Measurements from ENCODE around the gene NOP9.

Gene NOP9

GRCh38 chr14:24314377-24315193, 14.9 kb downstream of the NOP9 start:
- no peak for TF ChIP-seq CTCF (IDR thresholded peaks at IDR 0.05; ENCODE audit: control insufficient read depth, extremely low read depth, insufficient read depth)
- DNase-seq (ENCODE audit: low read depth) = no peak

GRCh38 chr14:24315243-24315806, 15.7 kb downstream of the NOP9 start:
- TF ChIP-seq CTCF (IDR thresholded peaks at IDR 0.05; ENCODE audit: control insufficient read depth, extremely low read depth, insufficient read depth) = no peak
- H3K4me3 ChIP-seq (ENCODE audit: low read depth, low read length) = no peak overlapping the region

More at GRCh38 chr14:24314377-24315193, 14.9 kb downstream of the NOP9 start:
- H3K4me3 ChIP-seq (ENCODE audit: low read depth, low read length) = no peak overlapping the region

GRCh38 chr14:24315807-24316596, 16.4 kb downstream of the NOP9 start:
- DNase-seq (ENCODE audit: low read depth) = no peak
- no peak for TF ChIP-seq CTCF (IDR thresholded peaks at IDR 0.05; ENCODE audit: control insufficient read depth, extremely low read depth, insufficient read depth)
- no peak overlapping the region for H3K4me3 ChIP-seq (ENCODE audit: low read depth, low read length)

More at GRCh38 chr14:24315243-24315806, 15.7 kb downstream of the NOP9 start:
- no peak for DNase-seq (ENCODE audit: low read depth)

- H3K4me3 ChIP-seq (ENCODE audit: low read depth, low read length) = no peak overlapping the region
- no peak for DNase-seq (ENCODE audit: low read depth)
- TF ChIP-seq CTCF (IDR thresholded peaks at IDR 0.05; ENCODE audit: control insufficient read depth, extremely low read depth, insufficient read depth) = no peak
Measured at GRCh38 chr14:24316597-24316950, 16.9 kb downstream of the NOP9 start.

- no peak for TF ChIP-seq CTCF (IDR thresholded peaks at IDR 0.05; ENCODE audit: control insufficient read depth, extremely low read depth, insufficient read depth)
- no peak overlapping the region for H3K4me3 ChIP-seq (ENCODE audit: low read depth, low read length)
- no peak for DNase-seq (ENCODE audit: low read depth)
Measured at GRCh38 chr14:24317141-24317928, 17.7 kb downstream of the NOP9 start.

- no peak for DNase-seq (ENCODE audit: low read depth)
- no peak for TF ChIP-seq CTCF (IDR thresholded peaks at IDR 0.05; ENCODE audit: control insufficient read depth, extremely low read depth, insufficient read depth)
- H3K4me3 ChIP-seq (ENCODE audit: low read depth, low read length) = no peak overlapping the region
Measured at GRCh38 chr14:24321212-24321975, 21.7 kb downstream of the NOP9 start.
